ENCODE measurements around the gene LATS2. TPM values are rescaled to one million over a fixed set of nuclear protein-coding genes. Genes with fewer than 3 reads are reported as not detected.
"Not testable (repeated sequence)": the region's sequence is repeated elsewhere in the genome, so short reads cannot be mapped to it uniquely, and the experiment has no call there.

The LATS2 gene
- total and polyA plus RNA-seq, 3 donors from 2014 or later, result 35.6 to 40.2 (median 36.5) TPM

- H3K4me1 ChIP-seq, result no peaks in the 10 kb centered on the region
- no peaks in the 10 kb centered on the region for H3K36me3 ChIP-seq (ENCODE audit: low read depth, missing control alignments)
- no peak for DNase-seq
- TF ChIP-seq CTCF (IDR thresholded peaks at IDR 0.05) (no peak), POLR2A (IDR thresholded peaks at IDR 0.05) (no peak)
- no peaks in the 10 kb centered on the region for H3K27me3 ChIP-seq
- H3K27ac ChIP-seq, result no peak overlapping the region
- WGBS, 2 donors, result 6 to 7% methylated on average over 24 to 29 of the region's 29 CpGs
- intact Hi-C loops (cut with DNase I; ENCODE audit: low total_unique reads), result loop anchor here (10.0 kb wide), 1 partner anchor 189 kb away; no protein-coding TSS in a partner anchor
- no peaks in the 10 kb centered on the region for H3K9me3 ChIP-seq
- peak overlapping the region in 1 of 2 donors; percentile 31 for H3K4me3 ChIP-seq
Observed at GRCh38 chr13:20945952-20946383, 115.4 kb downstream of the LATS2 start.

GRCh38 chr13:20942938-20943559 is 118.3 kb downstream of the LATS2 start:
- Histone ChIP-seq H3K27ac (no peak overlapping the region), H3K4me1 (no peaks in the 10 kb centered on the region), H3K36me3 (ENCODE audit: low read depth, missing control alignments) (no peaks in the 10 kb centered on the region), H3K9me3 (no peaks in the 10 kb centered on the region), H3K27me3 (no peaks in the 10 kb centered on the region), H3K4me3 (no peak overlapping the region)
- 50 to 67% methylated on average over 22 of the region's 22 CpGs for WGBS, 2 donors
- intact Hi-C loops (cut with DNase I; ENCODE audit: low total_unique reads), result loop anchor here (10.0 kb wide), 1 partner anchor 192 kb away; no protein-coding TSS in a partner anchor
- no peak for DNase-seq
- TF ChIP-seq POLR2A (IDR thresholded peaks at IDR 0.05) (no peak), CTCF (IDR thresholded peaks at IDR 0.05) (no peak)

- not testable (repeated sequence) for DNase-seq; H3K27ac ChIP-seq; H3K9me3 ChIP-seq; H3K4me1 ChIP-seq; H3K27me3 ChIP-seq; H3K4me3 ChIP-seq; H3K36me3 ChIP-seq (ENCODE audit: low read depth, missing control alignments)
- WGBS, 2 donors, result 91 to 93% methylated on average over 10 of the region's 10 CpGs
- intact Hi-C loops (cut with DNase I; ENCODE audit: low total_unique reads), result loop anchor here (10.0 kb wide), 1 partner anchor 194 kb away; no protein-coding TSS in a partner anchor
Observed at GRCh38 chr13:20940511-20940910, 120.9 kb downstream of the LATS2 start.

GRCh38 chr13:20940083-20940482 is 121.3 kb downstream of the LATS2 start:
- no peaks in the 10 kb centered on the region for H3K9me3 ChIP-seq
- H3K27ac ChIP-seq, result no peak overlapping the region
- no peak for TF ChIP-seq CTCF (IDR thresholded peaks at IDR 0.05)
- TF ChIP-seq POLR2A (IDR thresholded peaks at IDR 0.05), result no peak
- H3K27me3 ChIP-seq, result no peaks in the 10 kb centered on the region
- intact Hi-C loops (cut with DNase I; ENCODE audit: low total_unique reads), result loop anchor here (10.0 kb wide), 1 partner anchor 195 kb away; no protein-coding TSS in a partner anchor
- no peaks in the 10 kb centered on the region for H3K4me1 ChIP-seq
- WGBS, 2 donors, result 85% methylated on average over 3 of the region's 3 CpGs
- no peak for DNase-seq
- no peaks in the 10 kb centered on the region for H3K36me3 ChIP-seq (ENCODE audit: low read depth, missing control alignments)
- no peak overlapping the region for H3K4me3 ChIP-seq

- no peak for DNase-seq
- H3K4me3 ChIP-seq, result no peak overlapping the region
- H3K9me3 ChIP-seq, result no peaks in the 10 kb centered on the region
- WGBS, 2 donors, result 76 to 85% methylated on average over 4 of the region's 4 CpGs
- intact Hi-C loops (cut with DNase I; ENCODE audit: low total_unique reads), result loop anchor here (10.0 kb wide), 1 partner anchor 195 kb away; no protein-coding TSS in a partner anchor
- no peak overlapping the region for H3K27ac ChIP-seq
- H3K27me3 ChIP-seq, result no peaks in the 10 kb centered on the region
- H3K4me1 ChIP-seq, result no peaks in the 10 kb centered on the region
- no peaks in the 10 kb centered on the region for H3K36me3 ChIP-seq (ENCODE audit: low read depth, missing control alignments)
- TF ChIP-seq POLR2A (IDR thresholded peaks at IDR 0.05) (no peak), CTCF (IDR thresholded peaks at IDR 0.05) (no peak)
Observed at GRCh38 chr13:20939662-20940061, 121.7 kb downstream of the LATS2 start.

Measured in testis (tissue), 3 donors.